ENCODE measurements around the gene CAPN11.

The CAPN11 gene

DNA sequence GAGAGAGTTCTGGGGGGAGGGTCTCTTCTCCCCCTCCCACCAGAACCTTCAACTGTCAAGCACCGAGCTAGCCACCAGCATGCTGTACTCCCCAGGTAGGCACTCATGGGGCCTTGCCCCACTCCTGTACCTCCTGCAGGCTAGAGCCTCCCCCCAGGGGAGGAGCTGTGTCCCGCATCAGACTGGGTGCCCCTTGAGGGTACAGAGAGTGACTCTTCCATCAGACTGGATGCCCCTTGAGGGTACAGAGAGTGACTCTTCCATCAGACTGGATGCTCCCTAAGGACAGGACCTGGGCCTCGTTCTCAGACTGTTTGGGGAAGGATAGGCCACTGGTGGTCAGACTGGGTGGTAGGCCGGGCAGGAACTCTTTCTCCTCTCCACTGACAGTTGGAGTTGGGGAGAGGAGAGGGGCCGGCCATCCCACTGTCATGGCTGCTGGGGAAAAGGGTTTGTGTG, at the start of gene CAPN11:
TSS of gene CAPN11 (plus strand) at position 51 of the 459 bp plus-strand sequence. CDS start at position 80, 29 bp downstream.
- no peak for DNase-seq (ENCODE audit: low read depth)

DNA sequence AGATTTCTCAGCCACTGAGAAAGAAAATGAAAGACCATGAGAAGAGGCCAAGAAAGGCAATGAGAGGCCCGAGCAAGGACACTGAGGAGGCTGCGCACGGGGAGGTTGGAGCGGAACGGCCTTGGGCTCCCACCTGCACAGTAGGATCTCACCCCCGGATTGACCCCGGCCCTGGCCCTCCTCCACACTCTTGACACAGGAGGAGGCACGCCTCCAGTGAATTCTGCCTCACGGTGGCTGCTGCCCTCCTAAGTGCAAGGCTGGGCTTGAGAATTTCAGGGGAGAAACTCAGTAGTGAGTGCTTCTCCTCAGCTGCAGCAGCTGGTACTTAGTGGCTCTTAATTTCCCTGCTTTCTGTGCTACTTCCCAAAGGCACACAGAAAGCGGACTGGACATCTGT, 49.4 kb upstream of the CAPN11 start:
- no peak for DNase-seq (ENCODE audit: low read depth)

DNA sequence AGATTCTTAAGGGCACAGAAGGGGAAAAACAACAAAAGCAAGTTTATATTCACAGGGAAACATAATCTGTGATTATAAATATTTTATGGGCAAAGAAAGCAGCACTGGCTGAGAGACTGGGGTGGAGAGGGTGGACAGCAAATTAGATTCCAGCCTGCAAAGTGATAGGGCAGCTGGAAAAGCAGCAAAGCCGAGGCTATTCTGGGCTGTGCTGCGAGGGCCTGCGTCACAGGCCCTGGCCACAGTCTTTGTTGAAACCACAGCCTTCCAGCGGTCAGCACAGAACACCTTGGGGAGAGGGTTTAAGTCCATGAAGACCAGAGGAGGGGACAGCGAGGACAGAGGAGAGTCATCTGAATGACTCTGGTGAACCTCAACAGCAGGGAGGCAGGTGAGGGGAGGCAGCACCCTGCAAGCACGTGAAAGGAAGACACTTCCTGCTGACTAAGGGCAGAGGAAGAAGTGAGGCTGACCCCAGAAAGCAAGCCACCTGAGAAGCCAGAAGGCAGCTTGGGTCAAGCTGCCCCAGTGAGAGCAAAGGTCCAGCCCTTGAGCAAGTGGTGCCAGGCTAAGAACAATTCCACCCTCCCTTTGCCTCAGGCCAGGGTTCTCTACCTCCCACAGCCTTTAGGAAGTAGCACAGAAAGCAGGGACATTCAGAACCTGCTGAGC, 48.5 kb upstream of the CAPN11 start:
- no peak for DNase-seq (ENCODE audit: low read depth)

DNA sequence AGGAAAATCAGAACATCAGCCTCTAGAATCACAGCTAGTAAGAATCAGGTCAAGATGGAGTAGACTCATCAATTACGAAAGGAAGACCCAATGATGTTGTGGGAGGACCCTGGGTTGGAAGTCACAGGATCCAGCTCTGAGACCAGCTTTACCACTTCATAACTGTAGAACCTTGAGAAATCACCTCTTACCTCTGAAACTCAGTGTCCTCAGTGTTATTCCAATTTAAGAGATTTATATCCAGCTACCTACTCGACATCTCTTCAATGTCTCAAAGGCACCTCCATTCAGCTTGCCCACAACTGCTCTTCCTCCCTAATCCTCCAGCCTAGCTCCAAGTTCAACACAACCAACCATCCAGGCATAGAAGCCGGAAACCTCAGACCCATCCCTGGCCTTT, 47.7 kb upstream of the CAPN11 start:
- DNase-seq (ENCODE audit: low read depth): no peak

DNA sequence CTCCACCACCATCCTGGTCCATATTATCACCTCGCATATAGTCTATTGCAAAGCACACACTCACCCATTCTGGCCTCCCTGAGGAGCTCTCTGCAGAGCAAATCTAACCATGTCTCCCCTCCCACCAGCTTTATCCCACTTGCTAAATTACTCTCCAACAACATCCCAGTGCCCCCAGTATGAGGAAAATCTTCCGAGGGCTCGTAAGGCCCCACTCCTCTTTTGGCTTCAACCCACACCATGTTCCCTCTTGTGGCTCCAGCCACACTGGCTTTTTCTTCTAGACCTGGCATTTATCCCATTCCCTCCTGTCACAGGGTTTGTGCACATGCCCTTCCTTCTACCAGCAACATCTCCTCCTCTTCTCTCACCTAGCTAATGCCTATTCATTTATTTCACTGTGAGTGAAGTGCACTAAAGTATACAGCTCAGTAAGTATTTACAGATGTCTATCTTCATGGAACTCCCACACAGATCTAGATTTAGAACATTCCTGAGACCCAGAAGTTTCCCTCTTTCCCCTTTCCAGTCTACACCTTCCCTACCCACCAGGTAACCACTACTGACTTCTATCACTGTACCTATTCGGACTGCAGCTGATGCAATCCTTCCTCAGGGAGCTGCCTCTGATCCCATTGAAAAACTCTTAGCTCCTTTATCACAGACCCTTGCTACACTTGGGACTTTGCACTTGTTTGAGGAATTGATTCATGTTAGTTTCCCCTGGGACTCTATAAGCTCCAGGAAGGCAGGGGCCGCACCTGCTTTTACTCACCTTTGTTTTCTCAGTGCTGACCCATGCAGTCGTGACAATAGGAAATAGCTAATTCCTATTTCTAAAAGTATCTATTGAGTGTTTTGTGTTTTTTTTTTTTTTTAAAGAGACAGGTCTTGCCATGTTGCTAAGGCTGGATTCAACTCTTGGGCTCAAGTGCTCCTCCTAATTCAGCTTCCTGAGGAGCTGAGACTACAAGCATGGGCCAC, 46.9 kb upstream of the CAPN11 start:
- DNase-seq (ENCODE audit: low read depth): no peak

DNA sequence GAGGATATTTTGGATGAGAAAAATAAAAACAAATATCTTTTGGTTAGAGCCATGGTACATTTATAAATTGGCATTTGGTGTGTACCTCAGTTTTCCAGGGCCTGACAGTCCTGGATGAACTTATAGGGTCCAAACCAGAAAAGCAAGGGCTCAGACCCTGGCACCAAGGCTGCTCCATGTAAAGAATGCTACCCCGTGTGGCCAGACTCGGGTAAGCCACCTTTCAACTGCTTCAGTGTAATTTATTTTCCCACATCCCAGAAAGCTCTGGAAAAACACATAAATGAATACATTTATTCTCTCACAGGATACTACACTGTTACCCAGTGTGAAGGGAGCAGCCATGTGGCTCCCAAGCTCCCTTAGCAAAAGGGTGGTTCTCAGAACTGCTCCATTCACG, 45.2 kb upstream of the CAPN11 start:
- DNase-seq (ENCODE audit: low read depth): peak; percentile 38

DNA sequence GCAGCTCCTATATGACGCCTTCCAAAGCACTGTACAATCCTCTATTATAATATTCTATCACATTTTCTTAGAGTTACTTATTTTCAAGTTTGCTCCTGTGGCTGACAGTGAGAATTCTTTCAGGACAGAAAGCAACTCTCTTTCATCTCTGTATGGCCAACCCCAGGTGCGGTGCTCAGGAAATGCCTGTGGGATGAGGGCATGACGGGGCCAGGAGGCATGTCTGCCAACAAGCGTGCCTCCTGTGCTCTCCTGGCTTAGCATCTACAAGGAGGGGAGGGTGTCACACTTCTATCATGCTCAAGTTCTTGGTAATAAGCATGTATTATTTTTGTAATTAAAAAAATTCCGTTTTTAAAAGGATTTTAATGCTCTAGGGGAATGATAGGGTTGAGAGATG, 42.8 kb upstream of the CAPN11 start:
- peak; percentile 81 for DNase-seq (ENCODE audit: low read depth)

DNA sequence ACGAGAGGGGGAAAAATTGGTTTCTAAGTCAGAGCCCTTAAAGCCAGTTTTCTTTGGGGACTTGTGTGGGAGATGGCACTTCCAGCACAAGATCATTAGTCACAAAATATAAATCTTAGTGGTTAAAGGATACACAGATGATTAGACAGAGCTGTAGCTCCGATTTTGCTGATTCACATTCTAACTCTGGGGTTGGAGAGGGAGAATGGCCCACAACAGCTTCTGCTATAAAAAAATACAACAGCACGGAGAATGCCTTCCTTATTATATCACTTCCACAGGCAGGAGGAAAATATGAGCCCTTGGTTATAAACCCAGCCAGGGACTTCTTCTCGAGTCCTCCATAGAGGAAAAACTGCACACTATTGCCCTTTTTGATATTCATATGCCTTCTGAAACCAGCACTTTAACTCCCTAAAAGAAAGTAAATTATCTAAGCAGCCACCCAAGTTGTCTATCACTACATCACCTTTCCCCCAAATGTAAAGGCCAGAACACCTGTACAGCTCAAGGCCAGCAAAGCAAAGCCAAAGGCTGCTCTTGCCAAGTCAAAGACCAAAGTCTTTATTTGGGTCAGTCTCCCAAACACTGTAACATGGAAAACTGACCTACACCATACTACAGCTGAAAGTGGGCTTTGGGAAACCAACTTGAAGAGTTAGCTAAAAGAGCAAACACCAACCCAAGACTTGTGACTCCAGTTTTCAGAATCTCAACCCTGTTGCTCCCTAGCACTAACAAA, 41.8 kb upstream of the CAPN11 start:
- DNase-seq (ENCODE audit: low read depth): peak; percentile 95

DNA sequence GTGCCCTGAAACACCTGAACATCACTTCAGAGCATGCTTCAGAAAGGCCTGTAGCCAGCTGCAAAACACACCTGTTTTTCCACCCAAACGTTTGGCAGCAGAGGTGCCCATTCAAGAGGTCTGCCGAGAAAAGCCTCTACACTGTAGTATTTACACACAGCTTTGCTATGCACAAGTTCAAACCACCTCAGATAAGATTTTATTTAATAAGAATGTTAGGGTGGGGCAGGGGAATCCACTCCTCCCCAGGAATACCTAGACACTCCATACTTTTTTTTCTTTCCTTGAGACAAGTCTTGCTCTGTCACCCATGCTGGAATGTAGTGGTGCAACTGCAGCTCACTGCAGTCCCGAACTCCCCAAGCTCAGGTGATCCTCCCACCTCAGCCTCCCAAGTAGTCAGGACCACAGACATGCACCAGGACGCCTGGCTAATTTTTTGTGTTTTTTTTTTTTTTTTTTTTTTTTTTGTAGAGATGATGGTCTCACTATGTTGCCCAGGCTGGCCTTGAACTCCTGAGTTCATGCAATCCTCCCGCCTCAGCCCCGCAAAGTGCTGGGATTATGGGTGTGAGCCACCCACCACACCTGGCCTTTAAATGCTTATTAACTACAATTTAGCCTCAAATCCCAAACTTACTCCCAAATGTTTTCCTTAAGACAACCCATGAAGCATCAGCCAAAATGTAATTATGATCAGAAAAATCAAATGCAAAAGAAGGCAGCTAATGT, 41.1 kb upstream of the CAPN11 start:
- peak; percentile 56 for DNase-seq (ENCODE audit: low read depth)

DNA sequence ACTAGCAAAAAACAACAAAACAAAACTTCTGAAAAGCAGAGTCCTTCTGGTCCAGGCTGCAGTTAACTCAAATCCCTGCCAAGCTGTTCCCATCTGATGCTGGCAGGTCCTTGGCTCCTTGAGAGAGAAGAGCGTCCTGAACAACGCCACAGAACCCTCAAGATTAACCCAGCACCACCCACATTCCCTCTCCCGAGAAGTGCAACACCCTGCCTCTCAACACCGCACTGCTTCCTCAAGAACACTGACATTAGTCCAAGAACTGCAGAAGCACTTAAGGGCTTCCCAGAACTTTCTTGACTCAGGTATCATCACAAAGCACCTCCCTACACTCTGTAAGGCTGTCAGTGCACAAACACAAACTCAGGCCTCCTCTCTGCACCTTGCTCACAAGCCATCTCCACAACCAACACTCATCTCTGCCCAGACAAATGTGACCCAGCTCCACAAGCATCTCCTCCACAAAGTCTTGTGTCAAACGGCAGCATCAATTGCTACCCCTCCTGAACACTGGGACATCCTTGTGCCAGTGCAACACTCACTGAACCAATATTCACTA, 38.8 kb upstream of the CAPN11 start:
- no peak for DNase-seq (ENCODE audit: low read depth)

DNA sequence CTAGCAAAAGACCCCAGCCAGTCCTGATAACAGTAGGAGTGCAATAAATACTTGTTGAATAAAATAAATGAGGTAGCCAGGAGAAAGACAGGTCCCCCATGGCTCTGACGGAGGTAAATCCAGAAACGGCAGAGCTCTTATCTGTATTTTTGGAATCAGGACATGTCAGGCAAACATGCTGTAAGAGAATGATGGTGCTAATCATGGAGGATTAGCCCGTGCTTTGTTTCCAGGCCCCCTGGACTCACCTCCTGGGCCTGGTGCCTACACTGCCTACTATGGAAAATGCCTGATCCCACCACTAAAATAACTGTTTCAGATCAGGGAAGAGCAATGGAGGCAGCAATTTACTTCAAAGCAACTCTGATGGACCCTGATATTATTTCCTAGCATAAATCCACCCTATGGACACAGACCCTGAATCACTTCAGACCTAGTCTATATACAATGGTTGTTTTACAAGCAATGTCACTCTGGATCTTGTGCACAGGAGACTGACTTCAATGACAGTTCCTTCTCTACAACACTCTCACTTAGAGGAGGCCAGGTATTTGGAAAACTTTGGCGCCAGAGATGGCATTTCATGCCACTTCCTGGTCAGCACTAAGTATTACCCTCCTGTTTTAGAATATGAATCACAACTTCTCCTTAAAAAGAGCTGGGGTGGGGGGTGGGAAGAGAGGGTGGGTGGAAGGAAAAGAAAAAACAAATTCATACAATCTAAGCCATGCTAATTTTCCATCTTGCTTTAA, 37.8 kb upstream of the CAPN11 start:
- no peak for DNase-seq (ENCODE audit: low read depth)

DNA sequence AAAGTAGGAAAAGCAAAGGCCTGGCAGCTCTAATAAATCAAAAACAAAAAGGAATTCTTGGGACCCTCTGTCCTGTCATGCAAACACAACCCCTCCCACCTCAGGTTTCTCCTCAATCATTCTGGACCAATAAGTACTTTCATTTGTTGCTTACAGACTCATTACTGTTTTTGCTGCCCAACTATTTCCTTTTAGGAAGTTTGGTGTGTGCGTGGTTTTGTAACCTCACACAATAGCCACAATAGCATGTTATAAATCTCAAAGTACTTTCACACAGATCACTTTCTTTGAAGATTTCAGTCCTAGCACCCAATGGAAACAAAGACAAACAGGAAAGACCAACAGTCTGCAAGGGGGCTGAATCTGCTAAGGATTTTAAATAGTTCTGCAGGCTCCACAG, 35.8 kb upstream of the CAPN11 start:
- DNase-seq (ENCODE audit: low read depth): no peak

DNA sequence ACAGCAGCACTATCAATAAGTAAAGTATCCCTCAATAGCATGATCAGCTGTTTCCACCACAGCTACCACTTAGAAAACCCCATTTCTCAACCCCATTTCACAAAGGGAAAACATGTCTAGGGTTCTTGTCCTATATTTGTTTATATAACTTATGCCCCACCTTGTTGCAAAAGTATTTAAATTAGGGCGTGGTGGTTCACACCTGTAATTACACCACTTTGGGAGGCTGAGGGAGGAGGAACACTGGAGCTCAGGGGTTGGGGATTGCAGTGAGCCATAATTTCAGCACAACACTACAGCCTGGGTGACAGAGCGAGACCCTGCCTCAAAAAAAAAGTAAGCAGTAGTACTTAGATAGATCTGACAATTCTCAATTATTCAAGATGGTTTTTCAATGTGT, 35.1 kb upstream of the CAPN11 start:
- DNase-seq (ENCODE audit: low read depth): no peak

DNA sequence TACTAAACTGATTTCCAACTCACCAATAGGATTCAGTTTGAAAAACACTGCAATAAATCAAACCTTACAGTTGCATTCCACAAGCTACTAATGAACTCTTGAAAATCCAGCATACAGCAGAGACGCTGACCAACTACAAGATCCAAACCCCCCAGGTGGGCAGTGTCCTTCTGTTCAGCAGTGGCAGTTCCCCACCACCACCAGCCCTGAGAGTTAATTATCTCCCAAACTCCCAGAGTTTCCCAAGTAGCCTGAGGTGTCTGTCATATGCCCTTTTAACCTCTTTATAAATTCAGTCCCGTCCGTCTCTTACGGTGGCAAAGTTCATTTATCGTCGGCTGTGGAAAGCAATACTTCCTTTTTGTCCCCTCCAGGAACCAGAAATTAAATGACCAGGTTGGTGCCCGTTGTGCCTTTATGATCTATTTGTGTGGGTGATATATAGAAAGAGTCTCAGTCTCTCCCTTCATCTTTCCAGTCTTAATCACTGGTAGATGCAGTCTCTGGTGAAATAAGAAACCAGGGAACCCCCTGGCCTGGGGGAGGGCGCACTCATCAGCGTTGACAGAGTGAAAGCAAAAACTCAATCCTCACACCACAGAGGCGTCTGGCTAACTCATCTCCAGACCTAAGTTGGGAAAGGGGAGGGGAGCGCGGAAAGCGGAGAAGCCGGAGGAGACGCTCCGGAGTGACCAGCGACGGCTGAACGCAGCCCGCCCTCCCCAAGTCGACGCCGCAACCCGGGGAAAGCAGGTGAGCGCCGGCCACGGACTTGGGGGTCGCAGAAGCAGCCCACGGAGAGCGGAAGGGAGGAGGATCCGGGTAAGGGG, 32.1 kb upstream of the CAPN11 start:
- peak; percentile 79 for DNase-seq (ENCODE audit: low read depth)

DNA sequence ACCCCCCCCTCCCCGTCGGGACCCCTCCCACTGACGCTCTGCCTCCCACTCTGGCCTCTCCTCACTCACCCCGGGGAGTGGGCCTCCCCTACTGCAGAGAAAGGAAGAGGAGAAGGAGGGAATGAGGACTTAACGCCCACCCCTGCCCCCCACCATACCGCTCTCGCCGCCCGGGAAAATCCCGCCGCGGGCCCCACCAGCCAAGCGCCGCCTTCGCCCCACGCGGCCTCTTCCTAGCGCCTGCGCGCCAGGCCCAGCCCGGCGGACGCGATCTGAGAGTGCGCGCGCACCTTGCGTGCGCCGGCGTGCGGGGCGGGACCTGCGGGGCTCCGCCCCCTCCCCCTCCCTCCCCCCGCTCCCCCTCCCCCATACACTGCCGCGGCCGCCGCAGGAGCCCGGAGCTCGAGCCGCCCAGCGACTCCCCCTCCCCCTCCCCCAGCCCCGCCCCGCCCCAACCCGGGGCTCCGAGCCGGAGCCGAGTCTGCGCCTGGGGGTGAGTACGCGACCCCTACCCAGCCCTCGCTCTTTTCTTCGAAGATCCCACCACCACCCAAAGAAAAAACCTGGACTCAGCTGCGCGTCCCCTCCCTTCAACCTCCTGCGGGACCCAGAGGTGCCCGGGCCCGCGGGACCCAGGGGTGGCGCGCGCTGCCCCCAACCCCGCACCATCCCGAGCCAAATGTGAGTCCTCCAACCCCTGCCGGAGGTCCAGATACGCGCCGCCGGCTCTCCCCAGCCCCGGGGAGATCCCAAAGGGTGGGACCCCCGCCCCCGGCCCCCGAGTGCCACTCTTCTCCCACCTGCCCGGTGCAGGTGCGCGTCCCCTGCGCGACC, 31.2 kb upstream of the CAPN11 start, which contains the start of the genes MRPL14 and TMEM63B:
TSS of gene MRPL14 (minus strand) at position 267 of the 834 bp plus-strand sequence. CDS start 10,841 bp downstream, outside the sequence.
TSS of gene TMEM63B (plus strand) at position 369 of the 834 bp plus-strand sequence. CDS start 7,031 bp downstream, outside the sequence.
- peak; percentile 92 for DNase-seq (ENCODE audit: low read depth)

DNA sequence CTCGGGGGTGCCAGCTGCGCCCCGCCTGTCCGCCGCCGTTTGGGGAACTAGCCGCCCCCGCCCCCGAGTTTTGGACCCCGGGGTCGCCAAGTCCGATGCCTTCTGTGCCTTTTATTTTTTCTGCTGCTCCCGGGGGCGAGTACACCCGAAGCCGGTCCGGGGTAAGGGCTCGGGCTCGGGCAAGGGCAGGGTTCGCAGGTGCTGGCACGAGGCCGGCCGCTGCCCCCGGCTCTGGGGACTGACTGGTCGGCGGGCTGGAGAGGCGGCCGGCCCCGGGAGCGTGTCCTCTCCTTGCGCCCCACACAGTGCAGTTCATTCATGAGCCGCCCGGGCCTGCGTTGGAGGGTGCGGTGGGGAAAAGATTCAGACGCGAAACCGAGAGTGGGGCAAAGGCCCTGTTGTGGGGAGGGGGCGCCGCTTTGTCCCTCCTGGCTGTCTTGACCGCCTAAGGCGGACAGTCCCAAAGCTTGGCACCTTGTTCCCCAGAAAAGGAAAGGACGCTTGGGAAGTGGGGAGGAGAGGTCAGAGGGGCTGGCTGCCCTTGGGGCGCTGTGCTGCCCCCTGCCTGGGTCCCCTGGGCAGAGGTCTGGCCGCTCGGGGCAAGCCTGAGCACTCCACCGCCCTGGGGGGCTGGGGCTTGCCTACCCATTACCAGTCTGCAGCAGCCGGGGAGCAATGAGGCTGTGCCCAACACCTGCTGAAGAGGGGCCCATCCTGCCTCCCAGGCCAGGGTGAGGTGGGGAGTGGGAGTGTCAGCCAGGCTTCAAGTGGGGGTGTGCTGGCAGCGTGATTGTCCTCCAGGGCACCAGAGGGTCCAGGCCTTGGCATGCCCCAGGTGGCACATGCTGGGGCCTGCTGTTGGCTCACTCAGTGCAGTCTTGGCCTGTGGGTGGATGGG, 30.4 kb upstream of the CAPN11 start:
- peak; percentile 74 for DNase-seq (ENCODE audit: low read depth)

DNA sequence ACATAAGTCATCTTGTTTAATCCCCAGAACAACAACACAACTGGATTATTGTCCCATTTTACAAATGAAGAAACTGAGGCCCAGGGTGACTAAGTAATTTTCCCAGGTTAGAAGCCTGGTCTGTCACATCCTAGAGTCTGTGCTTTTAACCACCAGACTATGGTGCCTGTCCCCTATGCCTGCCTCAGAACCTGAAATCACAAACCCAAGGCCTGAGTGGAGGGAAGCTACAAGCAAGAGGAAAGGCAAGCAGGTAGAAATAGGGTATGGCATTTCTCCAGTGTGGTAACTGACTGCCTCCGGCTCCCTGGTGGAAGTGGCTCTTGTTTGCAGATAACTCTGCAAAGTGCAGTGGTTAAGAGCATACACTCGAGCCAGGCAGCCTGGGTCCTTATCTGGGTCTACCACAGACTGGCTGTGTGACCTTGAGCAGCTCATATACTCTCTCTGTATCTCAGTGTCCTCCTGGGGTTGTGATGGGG, 28.7 kb upstream of the CAPN11 start:
- DNase-seq (ENCODE audit: low read depth): no peak
